HEK293T (cell line): ENCODE measurements around the gene MS4A14.
A peak's percentile ranks its signal among the peaks of the same experiment; 100 is the strongest.
"Not testable (repeated sequence)": the region's sequence is repeated elsewhere in the genome, so short reads cannot be mapped to it uniquely, and the experiment has no call there.

ENCODE experiments used
- CTCF ChIA-PET: fragments of 350-600 bp; formaldehyde crosslinking; extraction: SDS; loops from one replicate; lab custom pipeline; 2021; ENCODE audit warnings: antibody characterized with exemption, inconsistent platforms; lab: Yijun Ruan, JAX
- POLR2A ChIA-PET: fragments of 350-600 bp; formaldehyde crosslinking; extraction: SDS; loops from one replicate; lab custom pipeline; 2020; ENCODE audit warnings: antibody characterized with exemption, inconsistent platforms; lab: Yijun Ruan, JAX
- DNase-seq: peaks from one replicate; pipeline ENCODE4 v3.0.0; 2012; ENCODE audit warnings: mixed read lengths; ENCODE audit errors: extremely low spot score
- ARNT ChIP-seq: fragments of 450-650 bp; IDR thresholded peaks from 2 replicates; pipeline ENCODE4 v1.6.1; 2017; ENCODE audit warnings: mild to moderate bottlenecking
- BHLHE40 ChIP-seq: fragments of 450-650 bp; IDR thresholded peaks from 2 replicates; pipeline ENCODE4 v1.6.1; 2016; ENCODE audit warnings: mild to moderate bottlenecking, moderate library complexity, borderline replicate concordance
- CTBP1 ChIP-seq: fragments of 450-650 bp; IDR thresholded peaks from 2 replicates; pipeline ENCODE4 v1.6.1; 2016; ENCODE audit warnings: borderline replicate concordance
- ELF4 ChIP-seq: fragments of 450-650 bp; IDR thresholded peaks from 2 replicates; pipeline ENCODE4 v1.6.1; 2017; ENCODE audit warnings: antibody characterized with exemption
- FOXA1 ChIP-seq: fragments of 450-650 bp; IDR thresholded peaks from 2 replicates; pipeline ENCODE4 v1.6.1; 2016; ENCODE audit warnings: mild to moderate bottlenecking
- FOXK2 ChIP-seq: fragments of 450-650 bp; IDR thresholded peaks from 2 replicates; pipeline ENCODE4 v1.6.1; 2016; ENCODE audit warnings: mild to moderate bottlenecking
- FOXM1 ChIP-seq: fragments of 450-650 bp; IDR thresholded peaks from 2 replicates; pipeline ENCODE4 v1.6.1; 2017; ENCODE audit warnings: mild to moderate bottlenecking, borderline replicate concordance
- HDGF ChIP-seq: fragments of 450-650 bp; IDR thresholded peaks from 2 replicates; pipeline ENCODE4 v1.6.1; 2017; ENCODE audit warnings: antibody characterized with exemption, borderline replicate concordance
- L3MBTL2 ChIP-seq: fragments of 450-650 bp; conservative IDR thresholded peaks from 2 replicates; pipeline ENCODE4 v1.6.1; 2016; ENCODE audit warnings: mild to moderate bottlenecking
- LEF1 ChIP-seq: fragments of 450-650 bp; IDR thresholded peaks from 2 replicates; pipeline ENCODE4 v1.6.1; 2017; ENCODE audit warnings: mild to moderate bottlenecking, borderline replicate concordance
- NFRKB ChIP-seq: fragments of 450-650 bp; IDR thresholded peaks from 2 replicates; pipeline ENCODE4 v1.6.1; 2016; ENCODE audit warnings: mild to moderate bottlenecking, moderate library complexity
- PKNOX1 ChIP-seq: fragments of 450-650 bp; IDR thresholded peaks from 2 replicates; pipeline ENCODE4 v1.6.1; 2016
- SP1 ChIP-seq: fragments of 450-650 bp; IDR thresholded peaks from 2 replicates; pipeline ENCODE4 v1.6.1; 2017
- SUZ12 ChIP-seq: fragments of 450-650 bp; IDR thresholded peaks from 2 replicates; pipeline ENCODE4 v1.6.1; 2016; ENCODE audit warnings: mild to moderate bottlenecking
- TARDBP ChIP-seq: fragments of 450-650 bp; IDR thresholded peaks from 2 replicates; pipeline ENCODE4 v1.6.1; 2016
- ZNF384 ChIP-seq: fragments of 450-650 bp; IDR thresholded peaks from 2 replicates; pipeline ENCODE4 v1.6.1; 2016

The MS4A14 gene

GRCh38 chr11:60362241-60362640 is 34.0 kb upstream of the MS4A14 start:
- TF ChIP-seq ZNF384 (no peak), BHLHE40 (no peak), TARDBP (no peak), FOXM1 (no peak), ELF4 (no peak), ARNT (no peak), FOXK2 (no peak), NFRKB (no peak), LEF1 (no peak), FOXA1 (no peak), PKNOX1 (no peak), CTBP1 (no peak), SP1 (no peak), HDGF (no peak)
- ChIA-PET CTCF (no interaction called here), POLR2A (no interaction called here)
- no peak for DNase-seq

- ChIA-PET POLR2A (no interaction called here), CTCF (interaction anchor here (0.6 to 1.5 kb wide), 9 partner anchors 17 to 279 kb away, joined by 3 to 5 read pairs (median 3); no protein-coding TSS in a partner anchor)
- peak; percentile 43 for DNase-seq
- TF ChIP-seq ZNF384: no peak
- TF ChIP-seq HDGF: no peak
- TF ChIP-seq LEF1: no peak
These were observed 32.5 kb upstream of the MS4A14 start for GRCh38 chr11:60363542-60364470.

- DNase-seq, POLR2A ChIA-PET, CTCF ChIA-PET: not testable (repeated sequence)
These were observed 29.9 kb upstream of the MS4A14 start for GRCh38 chr11:60366262-60366904.

- ChIA-PET CTCF (no interaction called here), POLR2A (no interaction called here)
- no peak for TF ChIP-seq TARDBP
- no peak for DNase-seq
These were observed 29.2 kb upstream of the MS4A14 start for GRCh38 chr11:60367009-60367408.

GRCh38 chr11:60367896-60368295 is 28.4 kb upstream of the MS4A14 start:
- CTCF ChIA-PET: no interaction called here
- TF ChIP-seq FOXM1: no peak
- no peak for TF ChIP-seq PKNOX1
- TF ChIP-seq NFRKB: no peak
- TF ChIP-seq FOXA1: no peak
- TF ChIP-seq FOXK2: no peak
- no peak for TF ChIP-seq BHLHE40
- no peak for TF ChIP-seq TARDBP
- TF ChIP-seq L3MBTL2: no peak
- DNase-seq: no peak
- POLR2A ChIA-PET: no interaction called here

GRCh38 chr11:60370252-60370810 is 25.9 kb upstream of the MS4A14 start:
- DNase-seq: no peak
- ChIA-PET POLR2A (no interaction called here), CTCF (interaction anchor here (0.5 kb wide), 1 partner anchor 107 kb away, joined by 3 read pairs; no protein-coding TSS in a partner anchor)
- no peak for TF ChIP-seq FOXM1
- no peak for TF ChIP-seq PKNOX1
- TF ChIP-seq NFRKB: no peak
- TF ChIP-seq ZNF384: no peak
- TF ChIP-seq ELF4: no peak
- no peak for TF ChIP-seq SP1
- TF ChIP-seq LEF1: no peak

GRCh38 chr11:60370811-60371298 is 25.4 kb upstream of the MS4A14 start:
- ChIA-PET POLR2A (no interaction called here), CTCF (interaction anchor here (0.5 kb wide), 1 partner anchor 108 kb away, joined by 3 read pairs; no protein-coding TSS in a partner anchor)
- TF ChIP-seq FOXM1 (no peak), L3MBTL2 (no peak), ELF4 (no peak), FOXA1 (no peak), ZNF384 (no peak), LEF1 (no peak), SP1 (no peak), HDGF (no peak), NFRKB (no peak), FOXK2 (no peak), ARNT (no peak), SUZ12 (no peak), BHLHE40 (no peak), CTBP1 (no peak), TARDBP (no peak), PKNOX1 (no peak)
- DNase-seq: no peak
